Tibial nerve (tissue), 4 donors: ENCODE results near the gene CALHM2. TPM values are rescaled to one million over a fixed set of nuclear protein-coding genes. Genes with fewer than 3 reads are reported as not detected.

ENCODE experiments used
- DNase-seq, 2 donors: peaks; one replicate each; pipeline ENCODE4 v3.0.0-alpha.2; 2019; ENCODE audit warnings: low spot score in 2 of 2
- H3K27ac ChIP-seq, 4 donors: fragments of 200-600 bp; sonication (generic) in 3 of 4; one replicate each; pipeline ENCODE4 v1.5.1; 2017 to 2019; ENCODE audit warnings: mild to moderate bottlenecking in 1 of 4
- H3K27me3 ChIP-seq, 2 donors: fragments of 200-600 bp; sonication (generic) in 1 of 2; one replicate each; pipeline versions ENCODE4 v1.5.1 to v1.6.0; 2017 to 2019
- H3K36me3 ChIP-seq, 3 donors: fragments of 200-600 bp; sonication (generic); one replicate each; pipeline ENCODE4 v1.5.1; 2018 to 2019
- H3K4me1 ChIP-seq, 4 donors: fragments of 200-600 bp; sonication (generic) in 3 of 4; one replicate each; pipeline ENCODE4 v1.5.1; 2017 to 2019
- H3K4me3 ChIP-seq, 4 donors: fragments of 200-600 bp; sonication (generic) in 3 of 4; one replicate each; pipeline ENCODE4 v1.5.1; 2017 to 2019; ENCODE audit warnings: mild to moderate bottlenecking in 1 of 4, moderate library complexity in 1 of 4
- H3K9me3 ChIP-seq, 4 donors: fragments of 200-600 bp; sonication (generic) in 3 of 4; one replicate each; pipeline ENCODE4 v1.5.1; 2017 to 2019
- EP300 ChIP-seq, 2 donors: sonication (generic); formaldehyde crosslinking; IDR thresholded peaks; one replicate each; pipeline ENCODE4 v1.6.1; 2017; ENCODE audit warnings: antibody characterized with exemption in 2 of 2, mild to moderate bottlenecking in 1 of 2
- POLR2A ChIP-seq, 2 donors: fragments of 450-650 bp; IDR thresholded peaks; one replicate each; pipeline ENCODE4 v1.6.1; 2017; ENCODE audit warnings: antibody characterized with exemption in 2 of 2, mild to moderate bottlenecking in 2 of 2, moderate library complexity in 2 of 2
- WGBS, 2 donors: methylation state at CpG; one replicate each; pipeline ENCODE4 v1.1.5; 2018; 5-methylcytosine and 5-hydroxymethylcytosine counted together
- total RNA-seq, 4 donors: library from RNA; depleted of rRNA; stranded (reverse); fragments of >200 nt; gene quantifications; one replicate each; pipeline ENCODE4 v1.1.0, GENCODE V29; 2016
- TF ChIP-seq, protein P1 (sequence below), 5 experiments: fragments of 200-600 bp in 3 of 5; fragments of 450-650 bp in 2 of 5; sonication (generic) in 3 of 5; IDR thresholded peaks; one replicate each; pipeline ENCODE4 v1.5.1; 2016 to 2019; ENCODE audit warnings: antibody characterized with exemption in 5 of 5, mild to moderate bottlenecking in 3 of 5, moderate library complexity in 2 of 5

Gene CALHM2
- total RNA-seq, 4 donors from 2014 or later: 61.4 to 119 (median 65.6) TPM

DNA sequence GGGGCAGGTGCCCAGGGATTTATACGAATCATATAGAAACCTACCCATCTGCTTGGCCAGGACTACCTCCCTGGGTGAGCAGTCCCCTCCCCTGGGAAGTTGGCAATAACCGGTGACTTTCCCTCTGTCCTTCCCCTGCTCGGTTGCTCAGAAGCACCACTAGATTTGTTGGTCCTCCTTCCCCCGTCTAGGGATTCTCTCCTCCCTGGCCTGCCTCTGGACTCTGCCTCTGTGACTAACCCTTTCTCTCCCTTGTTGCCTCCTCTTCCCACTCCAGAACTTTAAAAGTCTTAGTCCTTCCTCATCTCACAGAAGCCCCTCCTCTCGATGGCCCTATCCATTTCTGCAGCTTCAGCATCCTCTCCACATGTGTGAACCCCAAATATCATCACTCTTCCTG is 17.0 kb upstream of the CALHM2 start:
- WGBS, 2 donors: 57 to 61% methylated on average over 5 of the region's 5 CpGs

DNA sequence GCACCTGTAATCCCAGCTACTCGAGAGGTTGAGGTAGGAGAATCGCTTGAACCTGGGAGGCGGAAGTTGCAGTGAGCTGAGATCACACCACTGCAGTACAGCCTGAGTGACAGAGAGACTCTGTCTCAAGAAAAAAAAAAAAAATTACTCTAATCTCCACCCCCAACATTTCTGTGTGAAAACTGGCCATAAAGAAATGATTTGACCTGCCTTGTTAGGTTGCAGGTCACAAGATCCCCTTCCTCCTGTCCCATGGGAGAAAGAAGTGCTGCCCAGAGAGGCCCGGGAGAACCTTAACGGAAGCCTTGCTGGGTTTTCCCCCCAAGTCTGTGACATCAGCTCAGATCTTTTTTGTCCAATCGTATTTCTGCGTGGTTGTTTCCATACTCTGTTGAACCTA is 15.2 kb upstream of the CALHM2 start:
- H3K9me3 ChIP-seq: no peaks in the 10 kb centered on the region

More for the DNA sequence above, 17.0 kb upstream of the CALHM2 start:
- no peak for TF ChIP-seq POLR2A (IDR thresholded peaks at IDR 0.05)
- no peak for TF ChIP-seq EP300 (IDR thresholded peaks at IDR 0.05)
- TF ChIP-seq, protein P1, sequence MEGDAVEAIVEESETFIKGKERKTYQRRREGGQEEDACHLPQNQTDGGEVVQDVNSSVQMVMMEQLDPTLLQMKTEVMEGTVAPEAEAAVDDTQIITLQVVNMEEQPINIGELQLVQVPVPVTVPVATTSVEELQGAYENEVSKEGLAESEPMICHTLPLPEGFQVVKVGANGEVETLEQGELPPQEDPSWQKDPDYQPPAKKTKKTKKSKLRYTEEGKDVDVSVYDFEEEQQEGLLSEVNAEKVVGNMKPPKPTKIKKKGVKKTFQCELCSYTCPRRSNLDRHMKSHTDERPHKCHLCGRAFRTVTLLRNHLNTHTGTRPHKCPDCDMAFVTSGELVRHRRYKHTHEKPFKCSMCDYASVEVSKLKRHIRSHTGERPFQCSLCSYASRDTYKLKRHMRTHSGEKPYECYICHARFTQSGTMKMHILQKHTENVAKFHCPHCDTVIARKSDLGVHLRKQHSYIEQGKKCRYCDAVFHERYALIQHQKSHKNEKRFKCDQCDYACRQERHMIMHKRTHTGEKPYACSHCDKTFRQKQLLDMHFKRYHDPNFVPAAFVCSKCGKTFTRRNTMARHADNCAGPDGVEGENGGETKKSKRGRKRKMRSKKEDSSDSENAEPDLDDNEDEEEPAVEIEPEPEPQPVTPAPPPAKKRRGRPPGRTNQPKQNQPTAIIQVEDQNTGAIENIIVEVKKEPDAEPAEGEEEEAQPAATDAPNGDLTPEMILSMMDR (IDR thresholded peaks at IDR 0.05): no peak
- Histone ChIP-seq H3K4me1 (peaks cover 0 to 12% (median 0%) of the 10 kb centered on the region in 4 donors), H3K9me3 (no peaks in the 10 kb centered on the region), H3K27ac (no peak overlapping the region), H3K4me3 (no peak overlapping the region), H3K27me3 (no peaks in the 10 kb centered on the region), H3K36me3 (no peaks in the 10 kb centered on the region)
- no peak for DNase-seq

DNA sequence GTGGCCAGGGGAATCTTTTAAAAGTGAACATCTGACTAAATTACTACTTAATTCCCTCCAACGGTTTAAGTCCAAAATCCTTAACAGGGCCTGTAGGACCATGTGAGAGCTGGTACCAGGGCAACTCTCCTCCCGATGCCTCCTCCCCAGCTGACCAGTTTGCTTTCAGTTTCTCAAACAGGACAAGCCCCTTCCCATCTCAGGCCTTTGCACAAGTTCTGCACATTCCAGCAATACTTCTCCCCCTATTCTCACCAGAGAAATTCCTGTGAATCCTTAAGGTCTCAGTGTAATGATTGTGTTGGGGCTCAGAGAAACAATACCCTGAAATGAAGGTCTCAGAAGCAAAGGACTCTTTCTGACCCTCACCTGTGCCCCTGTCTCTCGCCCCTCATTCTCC is 14.6 kb upstream of the CALHM2 start:
- no peak overlapping the region for H3K4me3 ChIP-seq
- no peaks in the 10 kb centered on the region for H3K9me3 ChIP-seq
- peaks cover 0 to 3% (median 0%) of the 10 kb centered on the region in 3 donors for H3K36me3 ChIP-seq
- no peak for TF ChIP-seq POLR2A (IDR thresholded peaks at IDR 0.05)
- TF ChIP-seq, protein P1 (IDR thresholded peaks at IDR 0.05): no peak
- no peak for TF ChIP-seq EP300 (IDR thresholded peaks at IDR 0.05)
- no peak overlapping the region for H3K27ac ChIP-seq
- WGBS, 2 donors: 66 to 69% methylated on average over 3 of the region's 3 CpGs
- no peaks in the 10 kb centered on the region for H3K27me3 ChIP-seq
- no peak for DNase-seq
- peaks cover 0 to 11% (median 0%) of the 10 kb centered on the region in 4 donors for H3K4me1 ChIP-seq

More for the DNA sequence above, 15.2 kb upstream of the CALHM2 start:
- H3K4me3 ChIP-seq: no peak overlapping the region
- H3K27me3 ChIP-seq: no peaks in the 10 kb centered on the region
- 78 to 79% methylated on average over 7 of the region's 7 CpGs for WGBS, 2 donors
- H3K36me3 ChIP-seq: peaks cover 0 to 3% (median 0%) of the 10 kb centered on the region in 3 donors
- H3K4me1 ChIP-seq: peaks cover 0 to 12% (median 0%) of the 10 kb centered on the region in 4 donors
- H3K27ac ChIP-seq: no peak overlapping the region
- TF ChIP-seq POLR2A (IDR thresholded peaks at IDR 0.05) (no peak), EP300 (IDR thresholded peaks at IDR 0.05) (no peak)
- TF ChIP-seq, protein P1 (IDR thresholded peaks at IDR 0.05): no peak
- no peak for DNase-seq

DNA sequence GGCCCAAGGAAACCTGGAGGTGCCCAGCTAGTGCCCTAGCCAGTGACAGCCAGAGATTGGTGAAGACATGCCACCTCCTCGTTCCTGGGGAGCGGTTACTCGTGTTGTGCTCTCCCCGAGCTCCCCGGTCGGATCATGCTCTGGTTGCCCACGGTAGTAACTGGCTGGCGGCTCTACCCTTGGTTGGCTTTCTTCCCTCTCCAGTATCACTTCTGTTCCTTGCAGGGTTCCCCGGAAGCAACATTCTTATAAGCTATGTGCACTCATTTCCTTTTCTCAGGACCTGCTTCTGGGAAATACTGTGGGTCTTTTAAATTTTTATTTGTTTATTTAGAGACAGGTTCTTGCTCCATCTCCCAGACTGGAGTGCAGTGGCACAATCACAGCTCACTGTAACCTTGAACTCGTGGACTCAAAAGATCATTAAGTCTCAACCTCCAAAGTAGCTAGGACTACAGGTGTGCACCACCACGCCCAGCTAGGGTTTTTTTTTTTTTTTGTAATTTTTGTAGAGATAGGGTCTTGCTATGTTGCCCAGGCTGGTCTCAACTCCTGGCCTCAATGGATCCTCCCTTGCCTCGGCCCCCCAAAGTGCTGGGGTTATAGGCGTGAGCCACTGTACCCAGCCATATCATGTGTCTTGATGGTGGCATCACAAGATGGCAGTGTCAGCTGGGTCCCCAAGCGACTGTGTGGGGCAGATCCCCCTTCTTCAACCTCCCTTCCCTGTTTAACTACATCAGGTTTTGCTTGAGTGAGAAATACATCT is 13.4 kb upstream of the CALHM2 start:
- TF ChIP-seq, protein P1 (IDR thresholded peaks at IDR 0.05): no peak
- TF ChIP-seq POLR2A (IDR thresholded peaks at IDR 0.05): no peak
- TF ChIP-seq EP300 (IDR thresholded peaks at IDR 0.05): no peak
- peaks cover 0 to 3% (median 0%) of the 10 kb centered on the region in 3 donors for H3K36me3 ChIP-seq
- WGBS, 2 donors: 83 to 87% methylated on average over 14 of the region's 14 CpGs
- no peaks in the 10 kb centered on the region for H3K27me3 ChIP-seq
- DNase-seq: no peak
- no peaks in the 10 kb centered on the region for H3K9me3 ChIP-seq
- no peak overlapping the region for H3K27ac ChIP-seq
- H3K4me1 ChIP-seq: peaks cover 0 to under 1% (median 0%) of the 10 kb centered on the region in 4 donors
- H3K4me3 ChIP-seq: no peak overlapping the region

DNA sequence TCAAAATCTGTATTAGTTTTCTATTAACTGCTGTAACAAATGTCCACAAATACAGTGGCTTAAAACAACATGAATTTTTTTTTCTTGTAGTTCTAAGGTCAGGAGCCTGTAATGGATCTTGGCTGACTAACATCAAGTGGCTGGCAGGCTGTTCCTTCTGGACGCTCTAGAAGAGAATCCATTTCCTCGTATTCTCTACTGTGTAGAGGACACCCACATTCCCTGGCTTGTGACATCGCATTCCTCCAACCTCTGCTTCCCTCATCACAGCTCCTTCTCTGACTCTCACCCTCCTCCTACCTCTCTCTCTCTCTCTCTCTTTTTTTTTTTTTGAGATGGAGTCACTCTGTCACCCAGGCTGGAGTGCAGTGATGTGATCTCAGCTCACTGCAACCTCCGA is 11.3 kb upstream of the CALHM2 start:
- Histone ChIP-seq H3K4me1 (no peaks in the 10 kb centered on the region), H3K27ac (no peak overlapping the region), H3K9me3 (no peaks in the 10 kb centered on the region), H3K36me3 (peaks cover 0 to 3% (median 0%) of the 10 kb centered on the region in 3 donors), H3K4me3 (no peak overlapping the region), H3K27me3 (no peaks in the 10 kb centered on the region)
- no peak for DNase-seq
- whole genome bisulfite sequencing, 2 donors: 62 to 63% methylated on average over 4 of the region's 4 CpGs
- TF ChIP-seq, protein P1 (IDR thresholded peaks at IDR 0.05): no peak
- no peak for TF ChIP-seq EP300 (IDR thresholded peaks at IDR 0.05)
- no peak for TF ChIP-seq POLR2A (IDR thresholded peaks at IDR 0.05)
